Trophoblast cell (in vitro differentiated cells and primary cell): Measurements from ENCODE around the gene C4A.

Experiments used
- DNase-seq, 2 donors: peaks; one replicate each; pipeline ENCODE4 v3.0.0-alpha.2; 2016
- H2AFZ ChIP-seq: 2 replicates; pipeline ENCODE4 v1.6.1; 2013; ENCODE audit warnings: low read length, moderate library complexity, mild to moderate bottlenecking; ENCODE audit not compliant: insufficient read depth, poor library complexity
- H2AK5ac ChIP-seq: 2 replicates; pipeline ENCODE4 v1.6.1; 2013; ENCODE audit warnings: mild to moderate bottlenecking, low read length
- H2BK120ac ChIP-seq: 2 replicates; pipeline ENCODE4 v1.6.1; 2013; ENCODE audit warnings: low read length, mild to moderate bottlenecking, moderate library complexity; ENCODE audit not compliant: insufficient read depth, poor library complexity
- H2BK12ac ChIP-seq: 2 replicates; pipeline ENCODE4 v1.6.1; 2013; ENCODE audit warnings: mild to moderate bottlenecking, low read length, moderate library complexity
- H2BK5ac ChIP-seq: 2 replicates; pipeline ENCODE4 v1.6.1; 2013; ENCODE audit warnings: low read length, low read depth, moderate library complexity, mild to moderate bottlenecking; ENCODE audit not compliant: poor library complexity
- H3K14ac ChIP-seq: 2 replicates; pipeline ENCODE4 v1.6.1; 2013; ENCODE audit warnings: mild to moderate bottlenecking, low read length
- H3K18ac ChIP-seq: 2 replicates; pipeline ENCODE4 v1.6.1; 2013; ENCODE audit warnings: mild to moderate bottlenecking, low read length
- H3K23ac ChIP-seq: 2 replicates; pipeline ENCODE4 v1.6.1; 2013; ENCODE audit warnings: low read length
- H3K27ac ChIP-seq: 2 replicates; pipeline ENCODE4 v1.5.1; 2013; ENCODE audit warnings: low read depth, mild to moderate bottlenecking, inconsistent platforms, low read length, moderate library complexity
- H3K27me3 ChIP-seq: 2 replicates; pipeline ENCODE4 v1.6.1; 2013; ENCODE audit warnings: inconsistent platforms, mild to moderate bottlenecking, low read length, moderate library complexity; ENCODE audit not compliant: insufficient read depth
- H3K36me3 ChIP-seq, 2 experiments: 1 replicate in 1 of 2; 2 replicates in 1 of 2; pipeline ENCODE4 v1.6.1; 2013; ENCODE audit warnings: low read length in 2 of 2, mild to moderate bottlenecking in 2 of 2, moderate library complexity in 1 of 2; ENCODE audit not compliant: insufficient read depth in 2 of 2, control insufficient read depth in 1 of 2
- H3K4ac ChIP-seq: 2 replicates; pipeline ENCODE4 v1.6.1; 2013; ENCODE audit warnings: low read depth, mild to moderate bottlenecking, low read length, moderate library complexity
- H3K4me1 ChIP-seq, 2 experiments: 1 replicate in 1 of 2; 2 replicates in 1 of 2; pipeline ENCODE4 v1.6.1; 2013; ENCODE audit warnings: low read length in 2 of 2, mild to moderate bottlenecking in 2 of 2, moderate library complexity in 1 of 2; ENCODE audit not compliant: insufficient read depth in 2 of 2, control insufficient read depth in 1 of 2
- H3K4me2 ChIP-seq: 2 replicates; pipeline ENCODE4 v1.6.1; 2013; ENCODE audit warnings: inconsistent platforms, mild to moderate bottlenecking, low read length, moderate library complexity
- H3K4me3 ChIP-seq: 2 replicates; pipeline ENCODE4 v1.5.1; 2013; ENCODE audit warnings: mild to moderate bottlenecking, low read depth, low read length, inconsistent platforms
- H3K79me1 ChIP-seq: one replicate; pipeline ENCODE4 v1.6.1; 2013; ENCODE audit warnings: low read length
- H3K79me2 ChIP-seq: 2 replicates; pipeline ENCODE4 v1.6.1; 2013; ENCODE audit warnings: low read length, mild to moderate bottlenecking; ENCODE audit not compliant: control insufficient read depth, insufficient read depth, poor library complexity
- H3K9ac ChIP-seq: 2 replicates; pipeline ENCODE4 v1.6.1; 2013; ENCODE audit warnings: mild to moderate bottlenecking, low read length
- H3K9me3 ChIP-seq: 2 replicates; pipeline ENCODE4 v1.6.1; 2013; ENCODE audit warnings: low read depth, mild to moderate bottlenecking, control low read depth, inconsistent platforms, low read length; ENCODE audit not compliant: insufficient read depth
- H4K12ac ChIP-seq: 2 replicates; pipeline ENCODE4 v1.6.1; 2013; ENCODE audit warnings: low read depth, mild to moderate bottlenecking, low read length, moderate library complexity
- H4K8ac ChIP-seq: 2 replicates; pipeline ENCODE4 v1.6.1; 2013; ENCODE audit warnings: low read depth, mild to moderate bottlenecking, low read length, moderate library complexity
- H4K91ac ChIP-seq: one replicate; pipeline ENCODE4 v1.6.1; 2013; ENCODE audit warnings: low read depth, mild to moderate bottlenecking, low read length, moderate library complexity
- WGBS: extraction: QIAGEN DNeasy Blood & Tissue Kit; methylation state at CpG from one replicate; pipeline ENCODE4 v1.1.7; 2013; ENCODE audit warnings: missing lambda C conversion rate; ENCODE audit not compliant: insufficient read length, insufficient coverage; ENCODE audit errors: extremely low coverage; 5-methylcytosine and 5-hydroxymethylcytosine counted together

The C4A gene

GRCh38 chr6:31945507-31946369 lies 36.1 kb upstream of the C4A start, which contains the start of gene CFB:
CFB (plus strand) TSS chr6:31946095; CDS start chr6:31946222, 127 bp downstream.
- Histone ChIP-seq H2BK5ac (no peak within 1 kb of the TSS), H3K36me3 (peaks cover 0 to 4% of the 10 kb centered on the region in 2 experiments), H2AK5ac (no peak within 1 kb of the TSS), H3K14ac (no peak within 1 kb of the TSS), H3K9me3 (peaks cover 8% of the 10 kb centered on the region), H3K27ac (no peak within 1 kb of the TSS), H3K4me3 (no peak within 1 kb of the TSS), H2AFZ (no peak within 1 kb of the TSS), H3K9ac (no peak within 1 kb of the TSS), H3K23ac (no peak within 1 kb of the TSS), H3K4ac (no peak within 1 kb of the TSS), H3K27me3 (no peaks in the 10 kb centered on the region), H3K4me1 (peaks cover 0 to 2% of the 10 kb centered on the region in 2 experiments), H3K79me2 (no peaks in the 10 kb centered on the region), H4K91ac (peak within 1 kb of the TSS; percentile 37), H2BK120ac (no peak within 1 kb of the TSS), H3K18ac (no peak within 1 kb of the TSS), H3K79me1 (peaks cover 4% of the 10 kb centered on the region), H2BK12ac (no peak within 1 kb of the TSS), H3K4me2 (no peak within 1 kb of the TSS), H4K8ac (no peak within 1 kb of the TSS), H4K12ac (no peak within 1 kb of the TSS)
- peak; percentile 89 for DNase-seq
- no CpG with 5 or more reads among the region's 11 CpGs for WGBS

- no peak overlapping the region for H3K9ac ChIP-seq
- no peak overlapping the region for H3K4me2 ChIP-seq
- no peak overlapping the region for H3K27ac ChIP-seq
- no peak overlapping the region for H2BK5ac ChIP-seq
- no peak overlapping the region for H2BK120ac ChIP-seq
- no peak for DNase-seq
- H4K8ac ChIP-seq = no peak overlapping the region
- H3K18ac ChIP-seq = no peak overlapping the region
- H3K23ac ChIP-seq = no peak overlapping the region
- H3K14ac ChIP-seq = no peak overlapping the region
- H3K9me3 ChIP-seq = peaks cover 8% of the 10 kb centered on the region
- H3K4ac ChIP-seq = no peak overlapping the region
- WGBS = no CpG with 5 or more reads among the region's 11 CpGs
- H3K36me3 ChIP-seq = peaks cover 0 to 11% of the 10 kb centered on the region in 2 experiments
- no peak overlapping the region for H2AK5ac ChIP-seq
- H4K12ac ChIP-seq = no peak overlapping the region
- H3K79me1 ChIP-seq = peaks cover 4% of the 10 kb centered on the region
- peaks cover 0 to 2% of the 10 kb centered on the region in 2 experiments for H3K4me1 ChIP-seq
- H3K79me2 ChIP-seq = no peaks in the 10 kb centered on the region
- H3K27me3 ChIP-seq = no peaks in the 10 kb centered on the region
- no peak overlapping the region for H2BK12ac ChIP-seq
- peak overlapping the region; percentile 37 for H4K91ac ChIP-seq
- no peak overlapping the region for H2AFZ ChIP-seq
- H3K4me3 ChIP-seq = no peak overlapping the region
These were observed 35.4 kb upstream of the C4A start for GRCh38 chr6:31946370-31946885.

GRCh38 chr6:31947070-31947675 lies 34.7 kb upstream of the C4A start:
- Histone ChIP-seq H3K4ac (no peak overlapping the region), H2BK12ac (no peak overlapping the region), H2BK120ac (no peak overlapping the region), H3K79me1 (peaks cover 4% of the 10 kb centered on the region), H2BK5ac (no peak overlapping the region), H3K9me3 (peaks cover 8% of the 10 kb centered on the region), H3K9ac (no peak overlapping the region), H3K4me2 (no peak overlapping the region), H3K27me3 (no peaks in the 10 kb centered on the region), H3K4me3 (no peak overlapping the region), H4K8ac (no peak overlapping the region), H3K14ac (no peak overlapping the region), H3K27ac (no peak overlapping the region), H2AFZ (no peak overlapping the region), H3K23ac (no peak overlapping the region), H4K12ac (no peak overlapping the region), H3K4me1 (peaks cover 0 to 2% of the 10 kb centered on the region in 2 experiments), H4K91ac (no peak overlapping the region), H3K18ac (no peak overlapping the region), H3K36me3 (peaks cover 7 to 19% of the 10 kb centered on the region in 2 experiments), H3K79me2 (no peaks in the 10 kb centered on the region), H2AK5ac (no peak overlapping the region)
- WGBS = no CpG with 5 or more reads among the region's 24 CpGs
- no peak for DNase-seq

GRCh38 chr6:31947864-31948263 lies 34.0 kb upstream of the C4A start:
- Histone ChIP-seq H3K27ac (no peak overlapping the region), H3K79me1 (peaks cover 4% of the 10 kb centered on the region), H2BK5ac (no peak overlapping the region), H4K91ac (peak overlapping the region; percentile 63), H2BK120ac (peak overlapping the region; percentile 21), H2AFZ (no peak overlapping the region), H3K14ac (no peak overlapping the region), H3K23ac (no peak overlapping the region), H3K9ac (no peak overlapping the region), H2AK5ac (no peak overlapping the region), H3K4me2 (no peak overlapping the region), H4K8ac (no peak overlapping the region), H4K12ac (no peak overlapping the region), H3K4me3 (no peak overlapping the region), H3K79me2 (no peaks in the 10 kb centered on the region), H2BK12ac (peak overlapping the region; percentile 34), H3K9me3 (peaks cover 5% of the 10 kb centered on the region), H3K36me3 (peaks cover 10 to 21% of the 10 kb centered on the region in 2 experiments), H3K4me1 (peaks cover 0 to 2% of the 10 kb centered on the region in 2 experiments), H3K4ac (no peak overlapping the region), H3K27me3 (no peaks in the 10 kb centered on the region), H3K18ac (peak overlapping the region; percentile 9)
- DNase-seq = no peak
- no CpG with 5 or more reads among the region's 4 CpGs for WGBS
